GM21526 (cell line): ENCODE data around the gene DST.
"Not testable (repeated sequence)": the region's sequence is repeated elsewhere in the genome, so short reads cannot be mapped to it uniquely, and the experiment has no call there.

Experiments
- ATAC-seq: cut with Tn5 transposase; IDR thresholded peaks from one replicate; pipeline ENCODE4 v1.9.1; 2021; ENCODE audit warnings: moderate library complexity; ENCODE audit not compliant: unreplicated experiment, low FRiP score

Gene DST

GRCh38 chr6:56521454-56521853 is 121.2 kb downstream of the DST start:
- ATAC-seq = no peak

GRCh38 chr6:56520218-56520617 is 122.5 kb downstream of the DST start:
- ATAC-seq = no peak

- ATAC-seq = no peak
These were observed 123.5 kb downstream of the DST start for GRCh38 chr6:56518995-56519767.

- no peak for ATAC-seq
These were observed 125.4 kb downstream of the DST start for GRCh38 chr6:56517155-56517745.

GRCh38 chr6:56516003-56516402 is 126.7 kb downstream of the DST start:
- no peak for ATAC-seq

GRCh38 chr6:56515081-56515905 is 127.4 kb downstream of the DST start:
- ATAC-seq = no peak

GRCh38 chr6:56514395-56514794 is 128.3 kb downstream of the DST start:
- no peak for ATAC-seq

GRCh38 chr6:56513631-56514030 is 129.1 kb downstream of the DST start:
- ATAC-seq = no peak

- no peak for ATAC-seq
These were observed 131.1 kb downstream of the DST start for GRCh38 chr6:56511591-56511990.

GRCh38 chr6:56510984-56511531 is 131.6 kb downstream of the DST start:
- no peak for ATAC-seq

- no peak for ATAC-seq
These were observed 133.7 kb downstream of the DST start for GRCh38 chr6:56509031-56509430.

GRCh38 chr6:56507517-56507916 is 135.2 kb downstream of the DST start:
- no peak for ATAC-seq

GRCh38 chr6:56505512-56506260 is 137.0 kb downstream of the DST start:
- ATAC-seq = no peak

- no peak for ATAC-seq
These were observed 140.7 kb downstream of the DST start for GRCh38 chr6:56501993-56502392.

GRCh38 chr6:56499095-56499494 is 143.6 kb downstream of the DST start:
- no peak for ATAC-seq

GRCh38 chr6:56497691-56498090 is 145.0 kb downstream of the DST start:
- ATAC-seq = no peak

- no peak for ATAC-seq
These were observed 145.4 kb downstream of the DST start for GRCh38 chr6:56497240-56497639.

GRCh38 chr6:56496650-56497049 is 146.0 kb downstream of the DST start:
- ATAC-seq = not testable (repeated sequence)

- ATAC-seq = no peak
These were observed 147.0 kb downstream of the DST start for GRCh38 chr6:56495654-56496053.

GRCh38 chr6:56491606-56492328 is 150.9 kb downstream of the DST start:
- ATAC-seq = no peak
